Epidermal melanocyte (primary cell): ENCODE results near the gene ZNF358.
"Not testable (repeated sequence)": the region's sequence is repeated elsewhere in the genome, so short reads cannot be mapped to it uniquely, and the experiment has no call there.

Experiments
- DNase-seq: peaks from one replicate; pipeline ENCODE4 v3.0.0; 2011; ENCODE audit warnings: low spot score; ENCODE audit not compliant: insufficient read length

The ZNF358 gene

GRCh38 chr19:7535047-7535997, 19.4 kb downstream of the ZNF358 start, which contains the start of gene PNPLA6:
Gene PNPLA6 (plus strand): TSS chr19:7535717. CDS start chr19:7535789, 72 bp downstream.
- DNase-seq, result peak; percentile 99

DNA sequence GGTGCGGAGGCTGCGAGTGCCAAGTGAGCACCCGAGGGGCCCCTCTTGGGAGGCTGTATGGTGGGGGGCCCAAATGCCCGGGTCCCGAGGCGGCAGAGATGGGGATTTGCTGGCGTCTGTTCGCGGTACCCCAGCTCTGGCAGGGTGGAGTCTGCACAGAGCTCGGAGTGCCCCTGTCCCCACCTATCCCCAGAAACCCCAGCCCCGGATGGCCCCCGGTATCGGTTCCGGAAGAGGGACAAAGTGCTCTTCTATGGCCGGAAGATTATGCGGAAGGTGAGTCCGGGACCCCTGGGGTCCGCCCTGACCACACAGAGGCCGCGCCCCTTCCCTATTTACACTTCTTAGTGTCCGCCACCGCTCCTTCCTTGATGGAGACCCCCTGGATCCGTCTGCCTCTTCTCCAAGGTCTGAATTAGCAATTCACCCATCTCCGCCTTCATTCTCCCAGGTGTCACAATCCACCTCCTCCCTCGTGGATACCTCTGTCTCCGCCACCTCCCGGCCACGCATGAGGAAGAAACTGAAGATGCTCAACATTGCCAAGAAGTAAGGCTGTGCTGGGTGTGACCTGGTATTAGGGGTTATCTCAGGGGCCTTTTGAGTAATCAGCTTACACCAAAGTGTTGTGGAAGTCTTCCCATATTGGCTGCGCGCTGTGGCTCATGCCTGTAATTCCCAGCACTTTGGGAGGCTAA, 20.2 kb downstream of the ZNF358 start:
- no peak for DNase-seq

GRCh38 chr19:7538990-7539389, 23.1 kb downstream of the ZNF358 start:
- not testable (repeated sequence) for DNase-seq

DNA sequence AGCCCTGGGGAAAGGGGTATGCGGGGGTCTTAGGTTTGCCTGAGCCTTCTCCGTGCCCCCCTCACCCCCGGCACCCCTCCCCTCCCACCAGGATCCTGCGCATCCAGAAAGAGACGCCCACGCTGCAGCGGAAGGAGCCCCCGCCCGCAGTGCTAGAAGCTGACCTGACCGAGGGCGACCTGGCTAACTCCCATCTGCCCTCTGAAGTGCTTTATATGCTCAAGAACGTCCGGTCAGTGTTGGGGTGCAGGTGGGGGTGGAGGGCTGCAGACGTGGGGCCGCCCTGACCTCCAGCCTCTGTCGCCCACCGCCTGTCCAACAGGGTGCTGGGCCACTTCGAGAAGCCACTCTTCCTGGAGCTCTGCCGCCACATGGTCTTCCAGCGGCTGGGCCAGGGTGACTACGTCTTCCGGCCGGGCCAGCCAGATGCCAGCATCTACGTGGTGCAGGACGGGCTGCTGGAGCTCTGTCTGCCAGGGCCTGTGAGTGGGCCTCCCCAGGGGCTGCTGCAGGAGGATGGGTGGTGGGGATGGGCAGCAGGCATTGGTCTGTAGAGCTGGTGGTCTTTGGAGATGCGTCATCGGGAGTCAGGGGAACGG, 24.0 kb downstream of the ZNF358 start:
- DNase-seq, result no peak

- no peak for DNase-seq
These were observed 25.0 kb downstream of the ZNF358 start for GRCh38 chr19:7540761-7541474.

- no peak for DNase-seq
These were observed 25.5 kb downstream of the ZNF358 start for GRCh38 chr19:7541475-7541824.

- DNase-seq, result no peak
These were observed 26.0 kb downstream of the ZNF358 start for GRCh38 chr19:7541828-7542443.

GRCh38 chr19:7542556-7543348, 26.8 kb downstream of the ZNF358 start:
- no peak for DNase-seq

DNA sequence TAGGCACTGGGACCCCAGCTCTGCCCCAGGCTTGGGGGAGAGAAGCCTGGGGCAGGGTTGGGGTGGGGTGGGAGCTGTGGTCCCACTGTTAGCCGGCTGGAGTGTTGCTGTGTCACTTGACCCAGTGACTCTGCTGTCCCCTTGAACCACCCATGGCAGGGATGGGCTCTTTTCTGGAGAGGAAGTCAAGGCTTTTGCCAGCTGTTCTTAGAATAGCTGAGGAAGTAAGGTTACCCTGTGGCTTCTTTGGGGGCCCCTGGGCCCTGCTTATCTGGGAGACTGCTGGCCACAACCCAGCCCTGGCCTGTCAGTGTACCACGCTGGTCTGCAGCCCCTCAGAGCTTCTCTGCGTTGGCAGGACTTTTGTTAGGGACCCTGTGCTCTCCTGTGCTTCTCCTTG, 28.7 kb downstream of the ZNF358 start:
- no peak for DNase-seq

GRCh38 chr19:7545300-7545699, 29.4 kb downstream of the ZNF358 start:
- no peak for DNase-seq

- DNase-seq, result no peak
These were observed 30.0 kb downstream of the ZNF358 start for GRCh38 chr19:7545904-7546303.

DNA sequence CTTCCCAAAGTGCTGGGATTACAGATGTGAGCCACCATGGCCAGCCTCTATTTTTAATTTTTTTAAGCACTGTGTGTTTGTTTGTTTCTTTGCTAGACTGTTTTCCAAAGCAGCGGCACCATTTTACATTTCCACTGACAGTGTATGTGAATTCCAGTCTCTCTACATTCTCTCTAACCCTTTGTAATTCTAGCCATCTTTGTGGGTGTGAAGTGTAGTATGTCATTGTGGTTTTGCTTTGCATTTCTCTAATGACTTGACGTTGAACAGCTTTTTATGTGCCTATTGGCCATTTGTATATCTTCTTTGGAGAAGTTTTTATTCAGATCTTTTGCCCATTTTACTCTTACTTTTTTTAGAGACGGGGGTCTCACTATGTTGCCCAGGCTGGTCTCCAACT, 31.3 kb downstream of the ZNF358 start:
- no peak for DNase-seq

DNA sequence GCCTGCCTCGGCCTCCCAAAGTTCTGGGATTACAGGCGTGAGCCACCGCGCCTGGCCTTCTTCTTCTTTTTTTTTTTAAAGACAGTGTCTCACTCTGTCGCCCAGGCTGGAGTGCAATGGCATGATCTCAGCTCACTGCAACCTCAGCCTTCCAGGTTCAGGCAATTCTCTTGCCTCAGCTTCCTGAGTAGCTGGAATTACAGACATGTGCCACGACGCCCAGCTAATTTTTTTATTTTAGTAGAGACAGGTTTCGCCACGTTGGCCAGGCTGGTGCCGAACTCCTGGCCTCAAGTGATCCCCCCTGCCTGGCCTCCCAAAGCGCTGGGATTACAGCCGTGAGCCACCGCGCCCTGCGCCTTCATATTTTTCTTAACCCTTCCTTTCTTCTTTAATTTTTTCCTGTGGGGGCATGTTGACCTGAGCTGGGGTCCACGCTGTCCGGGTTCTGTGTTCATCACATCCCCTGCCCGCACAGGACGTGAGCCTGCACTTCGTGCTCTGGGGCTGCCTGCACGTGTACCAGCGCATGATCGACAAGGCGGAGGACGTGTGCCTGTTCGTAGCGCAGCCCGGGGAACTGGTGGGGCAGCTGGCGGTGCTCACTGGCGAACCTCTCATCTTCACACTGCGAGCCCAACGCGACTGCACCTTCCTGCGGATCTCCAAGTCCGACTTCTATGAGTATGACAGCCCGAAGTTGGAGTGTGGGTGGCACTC, 33.7 kb downstream of the ZNF358 start:
- DNase-seq, result no peak

- no peak for DNase-seq
These were observed 34.4 kb downstream of the ZNF358 start for GRCh38 chr19:7550169-7550770.

- peak; percentile 90 for DNase-seq
These were observed 35.3 kb downstream of the ZNF358 start for GRCh38 chr19:7550987-7551761.

- DNase-seq, result peak; percentile 10
These were observed 36.9 kb downstream of the ZNF358 start for GRCh38 chr19:7552781-7553180.

GRCh38 chr19:7554565-7554964, 38.7 kb downstream of the ZNF358 start:
- no peak for DNase-seq
